GM21723 (cell line): Measurements from ENCODE around the gene DOCK4.

ENCODE experiments used
- ATAC-seq: cut with Tn5 transposase; IDR thresholded peaks from one replicate; pipeline ENCODE4 v1.9.1; 2021; ENCODE audit warnings: mild to moderate bottlenecking, moderate library complexity; ENCODE audit not compliant: unreplicated experiment

Gene DOCK4

GRCh38 chr7:111840528-111840927, 365.7 kb downstream of the DOCK4 start:
- ATAC-seq: no peak

GRCh38 chr7:111839261-111839660, 366.9 kb downstream of the DOCK4 start:
- ATAC-seq: no peak

- ATAC-seq: no peak
Measured at GRCh38 chr7:111836592-111836991, 369.6 kb downstream of the DOCK4 start.

GRCh38 chr7:111835066-111835465, 371.1 kb downstream of the DOCK4 start:
- ATAC-seq: no peak

- ATAC-seq: no peak
Measured at GRCh38 chr7:111834367-111834766, 371.8 kb downstream of the DOCK4 start.

- ATAC-seq: no peak
Measured at GRCh38 chr7:111833466-111833865, 372.7 kb downstream of the DOCK4 start.

GRCh38 chr7:111832174-111832573, 374.0 kb downstream of the DOCK4 start:
- ATAC-seq: no peak

- ATAC-seq: no peak
Measured at GRCh38 chr7:111829221-111829620, 377.0 kb downstream of the DOCK4 start.

- no peak for ATAC-seq
Measured at GRCh38 chr7:111827863-111828504, 378.2 kb downstream of the DOCK4 start.

- ATAC-seq: no peak
Measured at GRCh38 chr7:111825046-111825445, 381.2 kb downstream of the DOCK4 start.

- ATAC-seq: no peak
Measured at GRCh38 chr7:111823826-111824225, 382.4 kb downstream of the DOCK4 start.

- no peak for ATAC-seq
Measured at GRCh38 chr7:111821046-111821445, 385.2 kb downstream of the DOCK4 start.

GRCh38 chr7:111820621-111821020, 385.6 kb downstream of the DOCK4 start:
- no peak for ATAC-seq

- no peak for ATAC-seq
Measured at GRCh38 chr7:111820121-111820520, 386.1 kb downstream of the DOCK4 start.

GRCh38 chr7:111815354-111815753, 390.8 kb downstream of the DOCK4 start:
- ATAC-seq: no peak

- no peak for ATAC-seq
Measured at GRCh38 chr7:111813306-111813705, 392.9 kb downstream of the DOCK4 start.

- no peak for ATAC-seq
Measured at GRCh38 chr7:111806232-111806631, 400.0 kb downstream of the DOCK4 start.

GRCh38 chr7:111803015-111803758, 403.0 kb downstream of the DOCK4 start:
- ATAC-seq: no peak

GRCh38 chr7:111802194-111802772, 403.9 kb downstream of the DOCK4 start:
- no peak for ATAC-seq

- ATAC-seq: no peak
Measured at GRCh38 chr7:111801277-111801676, 404.9 kb downstream of the DOCK4 start.

- ATAC-seq: no peak
Measured at GRCh38 chr7:111796671-111797070, 409.5 kb downstream of the DOCK4 start.

GRCh38 chr7:111789870-111790269, 416.3 kb downstream of the DOCK4 start:
- ATAC-seq: no peak
